Activated CD4-positive, alpha-beta T cell treated with anti-CD3 and anti-CD28 coated beads for 36 hours (primary cell): Measurements from ENCODE around the gene VOPP1. TPM values are rescaled to one million over a fixed set of nuclear protein-coding genes. Genes with fewer than 3 reads are reported as not detected.
"Not testable (repeated sequence)": the region's sequence is repeated elsewhere in the genome, so short reads cannot be mapped to it uniquely, and the experiment has no call there.

Experiments
- ATAC-seq: fragments of 200-7000 bp; cut with Tn5 transposase; one replicate; pipeline ENCODE4 v1.10.0; 2021; ENCODE audit warnings: mild to moderate bottlenecking, moderate library complexity
- CTCF ChIA-PET: fragments of 350-600 bp; sonication (Branson Sonifier 250); formaldehyde crosslinking; loops from one replicate; lab custom pipeline; 2021; ENCODE audit warnings: antibody characterized with exemption; lab: Charles Lee
- POLR2A ChIA-PET: fragments of 350-600 bp; sonication (Branson Sonifier 250); formaldehyde crosslinking; loops from one replicate; lab custom pipeline; 2021; ENCODE audit warnings: antibody characterized with exemption, inconsistent platforms; lab: Charles Lee
- DNase-seq: peaks from one replicate; pipeline ENCODE4 v3.0.0-alpha.2; 2020
- H3K27ac Mint-ChIP-seq: one replicate; pipeline ENCODE4 v1.8.0; 2021; ENCODE audit warnings: mixed read lengths
- H3K27me3 Mint-ChIP-seq: one replicate; pipeline ENCODE4 v1.8.0; 2021; ENCODE audit warnings: mixed read lengths
- H3K36me3 Mint-ChIP-seq: one replicate; pipeline ENCODE4 v1.8.0; 2021; ENCODE audit warnings: low read depth, mixed read lengths
- H3K4me1 Mint-ChIP-seq: one replicate; pipeline ENCODE4 v1.8.0; 2021; ENCODE audit warnings: mixed read lengths
- H3K4me3 Mint-ChIP-seq: one replicate; pipeline ENCODE4 v1.8.0; 2021; ENCODE audit warnings: mild to moderate bottlenecking, moderate library complexity, mixed read lengths
- H3K9me3 Mint-ChIP-seq: one replicate; pipeline ENCODE4 v1.8.0; 2021; ENCODE audit warnings: low read depth, mixed read lengths
- intact Hi-C, 2 experiments: fragments of 100-400 bp; cut with DNase I in 1 of 2; cut with micrococcal nuclease in 1 of 2; formaldehyde crosslinking; loops; one replicate each; pipeline versions ENCODE4 v1.14.2 to v1.15.1; 2022 to 2024; cut with DNase I, micrococcal nuclease
- total RNA-seq, 2 experiments: library from RNA; stranded (reverse); gene quantifications; one replicate each; pipeline ENCODE4 v1.2.3, GENCODE V29; 2021

VOPP1 gene
- total RNA-seq, 2 experiments from 2014 or later = 63.7 to 64.2 TPM

GRCh38 chr7:55513868-55514267 is 58.4 kb downstream of the VOPP1 start:
- ChIA-PET CTCF (interaction anchor here (2.1 kb wide), 1 partner anchor 9 kb away, joined by 8 read pairs; no protein-coding TSS in a partner anchor), POLR2A (no interaction called here)
- H3K4me3 Mint-ChIP-seq = no peak overlapping the region
- peaks cover 48% of the 10 kb centered on the region for H3K36me3 Mint-ChIP-seq
- ATAC-seq (no peak), DNase-seq (no peak)
- H3K9me3 Mint-ChIP-seq = no peaks in the 10 kb centered on the region
- intact Hi-C loops = no loop called here
- H3K27ac Mint-ChIP-seq = no peak overlapping the region
- H3K4me1 Mint-ChIP-seq = peaks cover 66% of the 10 kb centered on the region
- H3K27me3 Mint-ChIP-seq = no peaks in the 10 kb centered on the region

GRCh38 chr7:55512635-55513191 is 59.6 kb downstream of the VOPP1 start:
- no peak overlapping the region for H3K27ac Mint-ChIP-seq
- no peak overlapping the region for H3K4me3 Mint-ChIP-seq
- peaks cover 37% of the 10 kb centered on the region for H3K36me3 Mint-ChIP-seq
- ChIA-PET CTCF (no interaction called here), POLR2A (no interaction called here)
- intact Hi-C loops = no loop called here
- H3K27me3 Mint-ChIP-seq = no peaks in the 10 kb centered on the region
- ATAC-seq (no peak), DNase-seq (no peak)
- no peaks in the 10 kb centered on the region for H3K9me3 Mint-ChIP-seq
- peaks cover 65% of the 10 kb centered on the region for H3K4me1 Mint-ChIP-seq

GRCh38 chr7:55510621-55511020 is 61.7 kb downstream of the VOPP1 start:
- Mint-ChIP-seq H3K27ac (no peak overlapping the region), H3K36me3 (peaks cover 32% of the 10 kb centered on the region), H3K4me3 (no peak overlapping the region), H3K4me1 (peaks cover 67% of the 10 kb centered on the region), H3K27me3 (no peaks in the 10 kb centered on the region), H3K9me3 (no peaks in the 10 kb centered on the region)
- ATAC-seq (no peak), DNase-seq (no peak)
- ChIA-PET CTCF (interaction anchor here (2.7 kb wide), 1 partner anchor 83 kb away, joined by 9 read pairs; no protein-coding TSS in a partner anchor), POLR2A (no interaction called here)
- intact Hi-C loops = no loop called here

- DNase-seq, H3K4me3 Mint-ChIP-seq, intact Hi-C loops, ATAC-seq, H3K27me3 Mint-ChIP-seq, H3K9me3 Mint-ChIP-seq, POLR2A ChIA-PET, H3K27ac Mint-ChIP-seq: not testable (repeated sequence)
- Mint-ChIP-seq H3K36me3 (peaks cover 30% of the 10 kb centered on the region), H3K4me1 (peaks cover 67% of the 10 kb centered on the region)
- CTCF ChIA-PET = interaction anchor here (1.5 to 2.7 kb wide), 2 partner anchors 84 to 88 kb away, joined by 3 to 9 read pairs; no protein-coding TSS in a partner anchor
Measured at GRCh38 chr7:55510206-55510605, 62.1 kb downstream of the VOPP1 start.

- Mint-ChIP-seq H3K27me3 (no peaks in the 10 kb centered on the region), H3K36me3 (peaks cover 36% of the 10 kb centered on the region), H3K4me3 (no peak overlapping the region), H3K4me1 (peaks cover 75% of the 10 kb centered on the region), H3K27ac (peak overlapping the region; percentile 40), H3K9me3 (no peaks in the 10 kb centered on the region)
- intact Hi-C loops = loop anchor here in 1 of 2 experiments (2.0 kb wide), 1 partner anchor 61 kb away; no protein-coding TSS in a partner anchor
- ChIA-PET POLR2A (interaction anchor here (0.6 to 3.9 kb wide), 5 partner anchors 23 to 423 kb away, joined by 3 to 42 read pairs (median 4); no protein-coding TSS in a partner anchor), CTCF (interaction anchor here (0.6 to 2.7 kb wide), 12 partner anchors 8 to 189 kb away, joined by 3 to 14 read pairs (median 4); no protein-coding TSS in a partner anchor)
- ATAC-seq (no peak), DNase-seq (no peak)
Measured at GRCh38 chr7:55509322-55509721, 63.0 kb downstream of the VOPP1 start.

GRCh38 chr7:55508221-55509011 is 63.9 kb downstream of the VOPP1 start:
- CTCF ChIA-PET = interaction anchor here (0.6 to 2.7 kb wide), 17 partner anchors 9 to 200 kb away, joined by 3 to 14 read pairs (median 4); no protein-coding TSS in a partner anchor
- POLR2A ChIA-PET = interaction anchor here (0.6 to 3.9 kb wide), 9 partner anchors 8 to 422 kb away, joined by 3 to 42 read pairs (median 3); no protein-coding TSS in a partner anchor
- intact Hi-C loops = loop anchor here (1.0 to 2.0 kb wide), 5 partner anchors 25 to 199 kb away; no protein-coding TSS in a partner anchor
- Mint-ChIP-seq H3K9me3 (no peaks in the 10 kb centered on the region), H3K27ac (peak overlapping the region; percentile 82), H3K27me3 (no peaks in the 10 kb centered on the region), H3K36me3 (peaks cover 39% of the 10 kb centered on the region), H3K4me3 (no peak overlapping the region), H3K4me1 (peaks cover 82% of the 10 kb centered on the region)
- ATAC-seq = peak; percentile 86
- peak; percentile 59 for DNase-seq

GRCh38 chr7:55507743-55508142 is 64.6 kb downstream of the VOPP1 start:
- Mint-ChIP-seq H3K36me3 (peaks cover 37% of the 10 kb centered on the region), H3K4me3 (no peak overlapping the region), H3K4me1 (peaks cover 87% of the 10 kb centered on the region), H3K27me3 (no peaks in the 10 kb centered on the region), H3K27ac (peak overlapping the region; percentile 82), H3K9me3 (no peaks in the 10 kb centered on the region)
- CTCF ChIA-PET = interaction anchor here (0.9 to 2.7 kb wide), 10 partner anchors 9 to 199 kb away, joined by 3 to 14 read pairs (median 5); no protein-coding TSS in a partner anchor
- ATAC-seq (no peak), DNase-seq (no peak)
- POLR2A ChIA-PET = interaction anchor here (0.6 to 3.9 kb wide), 6 partner anchors 9 to 199 kb away, joined by 3 to 42 read pairs (median 4); no protein-coding TSS in a partner anchor
- intact Hi-C loops = loop anchor here (1.0 to 2.0 kb wide), 5 partner anchors 26 to 198 kb away; no protein-coding TSS in a partner anchor

GRCh38 chr7:55504967-55505658 is 67.2 kb downstream of the VOPP1 start:
- Mint-ChIP-seq H3K27ac (peak overlapping the region; percentile 72), H3K36me3 (peaks cover 25% of the 10 kb centered on the region), H3K27me3 (no peaks in the 10 kb centered on the region), H3K9me3 (no peaks in the 10 kb centered on the region), H3K4me1 (peaks cover 75% of the 10 kb centered on the region), H3K4me3 (no peak overlapping the region)
- intact Hi-C loops = no loop called here
- ATAC-seq (no peak), DNase-seq (no peak)
- CTCF ChIA-PET = interaction anchor here (1.6 kb wide), 1 partner anchor 29 kb away, joined by 5 read pairs; no protein-coding TSS in a partner anchor
- POLR2A ChIA-PET = no interaction called here

GRCh38 chr7:55504093-55504859 is 68.0 kb downstream of the VOPP1 start:
- ChIA-PET POLR2A (interaction anchor here (0.6 kb wide), 1 partner anchor 547 kb away, joined by 3 read pairs; the partner anchor contains the start of gene PSPH), CTCF (interaction anchor here (0.6 to 1.5 kb wide), 3 partner anchors 12 to 20 kb away, joined by 3 to 6 read pairs (median 4); no protein-coding TSS in a partner anchor)
- ATAC-seq (no peak), DNase-seq (no peak)
- peaks cover 72% of the 10 kb centered on the region for H3K4me1 Mint-ChIP-seq
- no peak overlapping the region for H3K4me3 Mint-ChIP-seq
- intact Hi-C loops = no loop called here
- no peaks in the 10 kb centered on the region for H3K9me3 Mint-ChIP-seq
- H3K27ac Mint-ChIP-seq = peak overlapping the region; percentile 29
- H3K36me3 Mint-ChIP-seq = peaks cover 25% of the 10 kb centered on the region
- H3K27me3 Mint-ChIP-seq = no peaks in the 10 kb centered on the region

- no peaks in the 10 kb centered on the region for H3K9me3 Mint-ChIP-seq
- peaks cover 25% of the 10 kb centered on the region for H3K36me3 Mint-ChIP-seq
- H3K27ac Mint-ChIP-seq = no peak overlapping the region
- no peak overlapping the region for H3K4me3 Mint-ChIP-seq
- H3K27me3 Mint-ChIP-seq = no peaks in the 10 kb centered on the region
- no peak for DNase-seq
- CTCF ChIA-PET = interaction anchor here (1.3 kb wide), 1 partner anchor 67 kb away, joined by 3 read pairs; no protein-coding TSS in a partner anchor
- intact Hi-C loops = no loop called here
- no peak for ATAC-seq
- POLR2A ChIA-PET = no interaction called here
- peaks cover 66% of the 10 kb centered on the region for H3K4me1 Mint-ChIP-seq
Measured at GRCh38 chr7:55502858-55503440, 69.4 kb downstream of the VOPP1 start.
